Left lobe of liver (tissue), 2 donors: Measurements from ENCODE around the gene FCAR. TPM values are rescaled to one million over a fixed set of nuclear protein-coding genes. Genes with fewer than 3 reads are reported as not detected.
"Not testable (repeated sequence)": the region's sequence is repeated elsewhere in the genome, so short reads cannot be mapped to it uniquely, and the experiment has no call there.

ENCODE experiments used
- ATAC-seq: fragments of 200-7000 bp; cut with Tn5 transposase; one replicate; pipeline ENCODE4 v1.9.1; 2020; ENCODE audit warnings: mild to moderate bottlenecking, moderate library complexity
- DNase-seq: peaks from one replicate; pipeline ENCODE4 v3.0.0-alpha.2; 2020; ENCODE audit warnings: low spot score
- total RNA-seq: library from RNA; stranded (reverse); gene quantifications from one replicate; pipeline ENCODE4 v1.2.1, GENCODE V29; 2021
- donor health status: DM: no; HTN: no; CAD: no; lungs with moderate emphysema.
- donor health status: DM: no; HTN: yes; CAD: no.

The FCAR gene
- total RNA-seq, 1 donor from 2014 or later = 0.55 TPM

DNA sequence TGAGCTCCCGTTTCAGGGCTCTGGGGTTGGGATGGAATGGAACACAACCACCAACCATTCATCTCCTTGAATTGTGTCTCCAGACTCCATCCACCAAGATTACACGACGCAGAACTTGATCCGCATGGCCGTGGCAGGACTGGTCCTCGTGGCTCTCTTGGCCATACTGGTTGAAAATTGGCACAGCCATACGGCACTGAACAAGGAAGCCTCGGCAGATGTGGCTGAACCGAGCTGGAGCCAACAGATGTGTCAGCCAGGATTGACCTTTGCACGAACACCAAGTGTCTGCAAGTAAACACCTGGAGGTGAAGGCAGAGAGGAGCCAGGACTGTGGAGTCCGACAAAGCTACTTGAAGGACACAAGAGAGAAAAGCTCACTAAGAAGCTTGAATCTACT lies 15.5 kb downstream of the FCAR start:
- ATAC-seq = no peak
- no peak for DNase-seq

DNA sequence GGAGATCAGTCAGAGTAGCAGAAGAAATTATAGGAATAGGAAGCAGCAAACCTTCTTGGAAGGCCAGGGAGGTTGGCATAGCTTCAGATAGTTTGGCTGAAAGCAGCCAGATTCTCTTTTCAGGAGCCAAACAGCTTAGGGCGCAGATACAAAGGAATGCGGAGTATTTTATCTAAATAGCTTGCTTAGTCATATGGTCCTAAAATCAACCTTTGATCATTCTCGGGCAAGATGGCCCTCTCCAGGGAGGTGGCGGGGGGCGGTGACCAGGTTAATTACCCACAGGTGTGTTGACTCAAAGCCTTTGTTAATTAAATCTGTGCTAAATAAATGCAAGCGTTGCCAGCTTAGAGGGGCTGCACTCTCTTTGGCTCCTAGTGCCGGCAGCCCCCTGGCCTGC lies 19.4 kb downstream of the FCAR start:
- DNase-seq (peak; percentile 15), ATAC-seq (no peak)

- not testable (repeated sequence) for ATAC-seq
- DNase-seq = peak; percentile 15
These were observed 20.1 kb downstream of the FCAR start for GRCh38 chr19:54894106-54894505.

- peak; percentile 12 for DNase-seq
- ATAC-seq = no peak
These were observed 22.0 kb downstream of the FCAR start for GRCh38 chr19:54896036-54896435.

DNA sequence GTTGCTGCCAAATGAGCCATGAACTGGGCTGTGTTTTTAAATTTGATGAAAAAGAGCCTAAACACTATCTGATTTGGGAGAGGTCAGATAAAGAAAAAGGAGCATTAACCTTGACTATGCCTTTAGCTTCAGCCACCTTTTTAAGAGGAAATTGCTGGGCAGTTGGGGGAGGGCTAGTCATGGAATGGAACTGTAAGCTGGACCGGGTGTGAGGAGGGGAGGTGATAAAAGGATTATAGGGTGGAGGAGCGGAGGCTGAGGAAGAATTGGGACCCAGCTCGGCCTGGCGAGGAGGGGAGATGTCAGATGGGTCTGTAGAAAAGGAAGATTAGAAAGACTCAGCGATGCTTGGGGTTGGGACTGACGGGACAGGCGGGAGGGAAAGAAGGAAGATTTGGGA lies 24.6 kb downstream of the FCAR start:
- not testable (repeated sequence) for ATAC-seq, DNase-seq

DNA sequence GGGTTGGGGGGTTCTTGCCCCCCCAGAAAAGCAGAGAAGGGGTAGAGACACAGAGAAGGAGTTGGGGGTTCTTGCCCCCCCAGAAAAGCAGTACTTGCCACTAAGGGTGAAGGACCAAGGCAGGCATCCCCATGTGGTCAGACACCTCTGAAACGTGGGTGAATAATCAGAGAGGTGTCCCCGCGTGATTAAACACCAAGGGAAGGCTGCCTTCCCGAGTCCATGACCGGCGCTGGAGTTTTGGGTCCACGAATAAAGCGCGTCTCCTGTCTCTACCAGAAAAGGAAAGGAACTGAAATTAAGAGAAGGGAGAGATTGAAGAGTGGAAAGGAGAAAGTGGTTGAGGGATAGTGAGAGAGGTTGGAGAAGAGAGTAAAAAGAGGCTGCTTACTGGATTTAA lies 25.6 kb downstream of the FCAR start:
- DNase-seq, ATAC-seq: not testable (repeated sequence)

DNA sequence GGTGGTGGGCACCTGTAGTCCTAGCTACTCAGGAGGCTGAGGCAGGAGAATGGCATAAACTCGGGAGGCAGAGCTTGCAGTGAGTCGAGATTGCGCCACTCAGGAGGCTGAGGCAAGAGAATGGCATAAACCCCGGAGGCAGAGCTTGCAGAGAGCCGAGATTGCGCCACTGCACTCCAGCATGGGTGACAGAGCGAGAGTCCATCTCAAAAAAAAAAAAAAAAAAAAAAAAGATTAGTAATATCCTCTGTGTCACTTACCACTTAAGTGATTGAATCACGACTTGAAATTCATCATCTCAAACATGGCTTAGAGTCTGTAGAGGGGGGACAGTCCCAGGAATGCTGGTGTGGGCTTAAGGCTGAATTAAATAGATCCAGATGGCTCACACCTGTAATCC lies 27.1 kb downstream of the FCAR start:
- not testable (repeated sequence) for ATAC-seq, DNase-seq

GRCh38 chr19:54902061-54902460 lies 28.0 kb downstream of the FCAR start:
- DNase-seq (no peak), ATAC-seq (no peak)

- no peak for ATAC-seq
- no peak for DNase-seq
These were observed 29.3 kb downstream of the FCAR start for GRCh38 chr19:54903303-54903702.

DNA sequence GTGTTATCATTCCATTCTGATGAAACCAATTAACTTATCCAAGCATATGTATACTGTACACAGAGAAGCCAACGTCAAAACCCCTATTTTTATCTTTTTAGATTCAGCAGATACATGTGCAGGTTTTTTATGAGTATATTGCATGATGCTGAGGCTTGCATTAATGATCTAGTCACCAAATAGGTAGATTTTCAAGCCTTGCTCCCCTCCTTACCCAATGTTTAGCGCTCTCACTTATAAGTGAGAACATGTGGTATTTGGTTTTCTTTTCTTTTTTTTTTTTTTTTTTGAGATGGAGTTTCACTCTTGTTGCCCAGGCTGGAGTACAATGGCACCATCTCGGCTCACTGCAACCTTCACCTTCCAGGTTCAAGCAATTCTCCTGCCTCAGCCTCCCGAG lies 30.2 kb downstream of the FCAR start:
- not testable (repeated sequence) for ATAC-seq, DNase-seq

- no peak for ATAC-seq
- DNase-seq = no peak
These were observed 31.4 kb downstream of the FCAR start for GRCh38 chr19:54905421-54905802.

GRCh38 chr19:54905803-54906511 lies 31.9 kb downstream of the FCAR start, which contains the start of gene NCR1:
Gene NCR1, plus strand, starts transcription at chr19:54906148. Its CDS starts 40 bp downstream, at chr19:54906188.
- ATAC-seq (no peak), DNase-seq (no peak)

DNA sequence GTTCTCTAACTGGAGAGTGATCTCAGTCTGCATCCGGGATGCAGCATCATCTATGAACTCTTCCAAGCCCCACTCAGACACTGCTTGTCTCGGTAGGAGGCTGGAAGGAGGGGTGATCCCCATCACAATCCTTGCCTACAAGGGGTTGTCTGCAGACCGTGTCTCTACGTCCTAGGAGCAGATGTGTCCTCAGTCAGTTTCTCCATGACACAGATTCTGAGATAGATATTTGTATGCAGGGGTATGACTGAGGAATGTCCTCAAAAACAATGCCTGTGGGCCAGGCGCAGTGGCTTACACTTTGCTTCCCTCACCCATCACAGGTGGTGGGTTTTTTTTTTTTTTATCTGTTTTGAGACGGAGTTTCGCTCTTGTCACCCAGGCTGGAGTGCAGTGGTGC lies 32.8 kb downstream of the FCAR start:
- no peak for ATAC-seq

DNA sequence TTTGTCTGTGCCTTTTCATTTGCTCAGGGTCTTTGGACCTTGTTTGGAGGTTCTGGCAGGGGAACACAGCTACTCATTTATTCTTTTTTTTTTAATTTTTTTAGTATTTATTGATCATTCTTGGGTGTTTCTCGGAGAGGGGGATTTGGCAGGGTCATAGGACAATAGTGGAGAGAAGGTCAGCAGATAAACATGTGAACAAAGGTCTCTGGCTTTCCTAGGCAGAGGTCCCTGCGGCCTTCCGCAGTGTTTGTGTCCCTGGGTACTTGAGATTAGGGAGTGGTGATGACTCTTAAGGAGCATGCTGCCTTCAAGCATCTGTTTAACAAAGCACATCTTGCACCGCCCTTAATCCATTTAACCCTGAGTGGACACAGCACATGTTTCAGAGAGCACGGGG lies 33.9 kb downstream of the FCAR start:
- ATAC-seq, DNase-seq: not testable (repeated sequence)

More for the DNA sequence above, 32.8 kb downstream of the FCAR start:
- DNase-seq = no peak

DNA sequence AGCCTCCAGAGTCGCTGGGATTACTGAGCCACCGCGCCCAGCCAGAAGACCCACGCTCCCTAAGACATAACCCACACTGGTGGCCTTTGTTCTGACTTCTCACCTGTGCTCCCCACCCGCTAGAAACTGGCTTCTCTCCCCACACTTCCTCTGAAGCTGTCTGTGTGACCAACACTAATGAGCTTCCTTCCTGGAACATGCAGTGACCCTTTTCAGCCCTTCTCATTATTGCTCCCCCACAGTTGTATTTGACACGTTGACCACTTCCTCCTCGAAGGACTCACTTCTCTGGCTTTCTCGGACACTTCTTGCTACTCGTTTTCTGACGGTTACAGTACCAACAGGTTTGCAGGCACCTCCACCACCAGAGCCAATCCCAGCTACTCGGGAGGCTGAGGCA lies 42.8 kb downstream of the FCAR start:
- ATAC-seq (peak; percentile 16), DNase-seq (no peak)

- no peak for DNase-seq
- ATAC-seq = no peak
These were observed 44.5 kb downstream of the FCAR start for GRCh38 chr19:54918499-54918898.

- not testable (repeated sequence) for DNase-seq, ATAC-seq
These were observed 45.9 kb downstream of the FCAR start for GRCh38 chr19:54919646-54920563.

DNA sequence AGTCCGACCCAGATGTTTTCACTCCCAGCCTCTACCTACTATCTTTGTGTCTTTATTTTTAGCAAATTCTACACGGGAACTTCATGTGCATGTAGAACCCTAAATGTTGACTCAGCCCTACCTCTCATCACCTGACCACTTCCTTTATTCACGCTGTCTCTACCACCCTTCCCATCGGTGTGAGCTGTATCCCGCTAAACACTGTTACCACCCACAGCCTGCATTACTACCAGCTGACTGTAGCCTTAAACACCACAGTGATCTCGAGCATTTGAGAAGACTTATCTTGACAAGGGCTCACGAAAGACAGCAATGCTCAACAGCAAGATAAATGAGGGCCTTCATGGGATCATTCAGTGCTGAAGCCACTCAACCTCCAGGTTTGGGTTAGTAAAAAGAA lies 47.0 kb downstream of the FCAR start:
- no peak for ATAC-seq
- no peak for DNase-seq

- ATAC-seq (no peak), DNase-seq (no peak)
These were observed 49.2 kb downstream of the FCAR start for GRCh38 chr19:54923276-54923675.

DNA sequence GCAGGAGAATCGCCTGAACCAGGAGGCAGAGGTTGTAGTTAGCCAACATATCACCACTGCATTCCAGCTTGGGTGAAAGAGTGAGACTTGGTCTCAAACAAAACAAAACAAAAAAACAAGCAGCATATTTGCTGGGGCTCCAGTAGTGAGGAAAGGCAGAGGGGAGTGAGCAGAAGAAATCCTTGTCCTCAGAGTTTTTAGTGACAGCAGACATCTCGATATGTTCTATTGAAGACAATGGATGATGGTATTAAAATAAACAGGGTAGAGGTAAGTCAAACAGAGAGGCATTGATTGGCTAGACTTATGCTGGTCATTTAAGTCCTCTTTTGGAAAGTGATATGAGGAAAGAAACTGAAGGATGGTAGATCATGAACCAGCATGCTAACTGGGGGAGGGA lies 54.3 kb downstream of the FCAR start:
- ATAC-seq (no peak), DNase-seq (no peak)

DNA sequence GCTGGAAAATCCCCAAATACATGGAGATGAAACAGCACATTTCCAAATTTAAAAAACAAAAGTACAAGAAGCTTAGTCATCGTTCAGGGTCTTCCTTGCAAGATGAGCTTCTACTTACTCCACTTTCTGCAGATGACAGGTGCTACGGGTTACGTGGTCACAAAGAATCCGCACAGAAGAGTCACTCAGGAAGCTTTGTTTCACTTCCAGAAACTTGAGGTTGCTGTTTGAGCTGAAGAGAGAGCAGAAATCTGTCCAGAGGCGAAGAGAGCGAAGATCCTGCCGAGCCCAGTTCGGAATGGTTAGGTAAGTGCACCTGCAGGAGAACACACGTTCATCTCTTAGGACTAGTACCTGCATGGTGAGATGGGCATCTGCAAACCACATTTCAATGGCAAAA lies 63.9 kb downstream of the FCAR start:
- no peak for ATAC-seq
- DNase-seq = no peak

DNA sequence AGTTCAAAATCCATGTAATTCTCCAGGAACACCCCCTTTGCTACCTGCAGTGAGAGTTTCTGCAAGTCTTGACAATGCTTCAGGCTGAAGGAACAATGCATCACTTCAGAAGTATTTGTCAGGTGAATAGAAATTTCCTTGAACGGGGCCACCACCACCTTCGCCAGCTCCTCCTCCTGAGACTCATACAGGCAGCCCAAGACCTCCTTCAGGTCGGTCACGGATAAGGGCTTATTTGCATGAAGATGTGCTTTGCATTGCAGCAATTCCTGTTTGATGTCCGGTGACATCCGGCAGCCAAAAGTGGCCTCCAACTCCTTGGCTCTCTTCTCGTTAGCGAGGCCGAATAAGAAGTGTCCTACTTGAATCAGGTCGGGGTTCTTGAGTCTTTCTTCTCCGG lies 64.9 kb downstream of the FCAR start:
- no peak for ATAC-seq
- DNase-seq = no peak
